ENCODE data around the gene CRACR2B. TPM values are rescaled to one million over a fixed set of nuclear protein-coding genes. Genes with fewer than 3 reads are reported as not detected.

The CRACR2B gene
- total RNA-seq (2014; rRNA removed; shearing (Covaris generic)) = 5.3 and 9.0 TPM in 2 replicates

GRCh38 chr11:827897-828192 is at the start of gene CRACR2B:
CRACR2B (plus strand) TSS chr11:827919; CDS start chr11:828608, 689 bp downstream.
- no peak for DNase-seq (ENCODE audit: low read depth)

- no peak for DNase-seq (ENCODE audit: low read depth)
These were observed 48.5 kb upstream of the CRACR2B start for GRCh38 chr11:778976-779954.

- DNase-seq (ENCODE audit: low read depth) = no peak
These were observed 47.7 kb upstream of the CRACR2B start for GRCh38 chr11:779955-780532.

GRCh38 chr11:782264-783174 is 45.2 kb upstream of the CRACR2B start:
- no peak for DNase-seq (ENCODE audit: low read depth)

- DNase-seq (ENCODE audit: low read depth) = peak; percentile 77
These were observed 44.1 kb upstream of the CRACR2B start for GRCh38 chr11:783581-784015.

GRCh38 chr11:786235-787083 is 41.3 kb upstream of the CRACR2B start:
- DNase-seq (ENCODE audit: low read depth) = no peak

- no peak for DNase-seq (ENCODE audit: low read depth)
These were observed 40.5 kb upstream of the CRACR2B start for GRCh38 chr11:787084-787675.

- DNase-seq (ENCODE audit: low read depth) = no peak
These were observed 39.6 kb upstream of the CRACR2B start for GRCh38 chr11:788009-788640.

GRCh38 chr11:788953-789940 is 38.5 kb upstream of the CRACR2B start:
- DNase-seq (ENCODE audit: low read depth) = no peak

- DNase-seq (ENCODE audit: low read depth) = peak; percentile 61
These were observed 37.8 kb upstream of the CRACR2B start, which contains the start of gene CEND1 for GRCh38 chr11:789943-790342. CEND1 (minus strand) TSS chr11:790090; CDS start chr11:788576, 1,514 bp downstream.

- peak; percentile 52 for DNase-seq (ENCODE audit: low read depth)
These were observed 36.8 kb upstream of the CRACR2B start for GRCh38 chr11:790721-791564.

- no peak for DNase-seq (ENCODE audit: low read depth)
These were observed 35.8 kb upstream of the CRACR2B start for GRCh38 chr11:791658-792534.

GRCh38 chr11:792535-792821 is 35.2 kb upstream of the CRACR2B start:
- DNase-seq (ENCODE audit: low read depth) = no peak

- no peak for DNase-seq (ENCODE audit: low read depth)
These were observed 34.8 kb upstream of the CRACR2B start for GRCh38 chr11:792873-793272.

- no peak for DNase-seq (ENCODE audit: low read depth)
These were observed 34.2 kb upstream of the CRACR2B start for GRCh38 chr11:793556-793955.

- DNase-seq (ENCODE audit: low read depth) = no peak
These were observed 33.5 kb upstream of the CRACR2B start for GRCh38 chr11:794013-794765.

Measured in Daoy (cell line).